ENCODE data around the gene TELO2. TPM values are rescaled to one million over a fixed set of nuclear protein-coding genes. Genes with fewer than 3 reads are reported as not detected.

The TELO2 gene
- total and polyA plus RNA-seq, 2 donors (not counting 1 experiment from before 2014, with no cell fraction given), result 6.3 to 10.9 TPM

GRCh38 chr16:1455190-1456171 lies 37.7 kb upstream of the TELO2 start:
- Histone ChIP-seq H3K9me3 (ENCODE audit: control insufficient read depth, insufficient read depth, low read depth, low read length) (no peaks in the 10 kb centered on the region), H3K27me3 (ENCODE audit: control insufficient read depth, insufficient read depth, low read length) (no peaks in the 10 kb centered on the region), H3K4me2 (ENCODE audit: extremely low read depth, insufficient read depth, low read length) (no peak overlapping the region), H2AFZ (ENCODE audit: low read length) (no peak overlapping the region), H3K9ac (ENCODE audit: insufficient read depth, low read length) (no peak overlapping the region), H3K36me3 (ENCODE audit: control insufficient read depth, insufficient read depth, low read length) (peaks cover 17% of the 10 kb centered on the region), H3K4me3 (replicated peaks in 1 of 4; ENCODE audit: control extremely low read depth in 1 of 4, insufficient read depth in 1 of 4, low read depth in 3 of 4, low read length in 4 of 4) (no peak overlapping the region), H3K79me2 (ENCODE audit: control insufficient read depth, insufficient read depth, low read length) (no peaks in the 10 kb centered on the region), H3K27ac (ENCODE audit: insufficient read depth, low read length) (no peak overlapping the region), H3K4me1 (ENCODE audit: control insufficient read depth, extremely low read depth, insufficient read depth, low read length) (no peaks in the 10 kb centered on the region), H4K20me1 (ENCODE audit: control insufficient read depth, extremely low read depth, insufficient read depth, low read length) (no peaks in the 10 kb centered on the region)
- no peak for DNase-seq (ENCODE audit: low read depth in 2 of 2)
- TF ChIP-seq, protein P1, sequence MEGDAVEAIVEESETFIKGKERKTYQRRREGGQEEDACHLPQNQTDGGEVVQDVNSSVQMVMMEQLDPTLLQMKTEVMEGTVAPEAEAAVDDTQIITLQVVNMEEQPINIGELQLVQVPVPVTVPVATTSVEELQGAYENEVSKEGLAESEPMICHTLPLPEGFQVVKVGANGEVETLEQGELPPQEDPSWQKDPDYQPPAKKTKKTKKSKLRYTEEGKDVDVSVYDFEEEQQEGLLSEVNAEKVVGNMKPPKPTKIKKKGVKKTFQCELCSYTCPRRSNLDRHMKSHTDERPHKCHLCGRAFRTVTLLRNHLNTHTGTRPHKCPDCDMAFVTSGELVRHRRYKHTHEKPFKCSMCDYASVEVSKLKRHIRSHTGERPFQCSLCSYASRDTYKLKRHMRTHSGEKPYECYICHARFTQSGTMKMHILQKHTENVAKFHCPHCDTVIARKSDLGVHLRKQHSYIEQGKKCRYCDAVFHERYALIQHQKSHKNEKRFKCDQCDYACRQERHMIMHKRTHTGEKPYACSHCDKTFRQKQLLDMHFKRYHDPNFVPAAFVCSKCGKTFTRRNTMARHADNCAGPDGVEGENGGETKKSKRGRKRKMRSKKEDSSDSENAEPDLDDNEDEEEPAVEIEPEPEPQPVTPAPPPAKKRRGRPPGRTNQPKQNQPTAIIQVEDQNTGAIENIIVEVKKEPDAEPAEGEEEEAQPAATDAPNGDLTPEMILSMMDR (conservative IDR thresholded peaks at IDR 0.05 in 1 of 2, IDR thresholded peaks at IDR 0.05 in 1 of 2; ENCODE audit: low read depth in 1 of 2, low read length in 2 of 2), result no peak
- TF ChIP-seq EZH2 (IDR thresholded peaks at IDR 0.05; ENCODE audit: low read length, missing control alignments), result no peak

GRCh38 chr16:1456951-1457350 lies 36.2 kb upstream of the TELO2 start:
- H4K20me1 ChIP-seq (ENCODE audit: control insufficient read depth, extremely low read depth, insufficient read depth, low read length), result no peaks in the 10 kb centered on the region
- H2AFZ ChIP-seq (ENCODE audit: low read length), result no peak overlapping the region
- H3K9ac ChIP-seq (ENCODE audit: insufficient read depth, low read length), result no peak overlapping the region
- no peak for DNase-seq (ENCODE audit: low read depth in 2 of 2)
- no peaks in the 10 kb centered on the region for H3K4me1 ChIP-seq (ENCODE audit: control insufficient read depth, extremely low read depth, insufficient read depth, low read length)
- no peaks in the 10 kb centered on the region for H3K79me2 ChIP-seq (ENCODE audit: control insufficient read depth, insufficient read depth, low read length)
- no peaks in the 10 kb centered on the region for H3K27me3 ChIP-seq (ENCODE audit: control insufficient read depth, insufficient read depth, low read length)
- no peaks in the 10 kb centered on the region for H3K9me3 ChIP-seq (ENCODE audit: control insufficient read depth, insufficient read depth, low read depth, low read length)
- H3K27ac ChIP-seq (ENCODE audit: insufficient read depth, low read length), result no peak overlapping the region
- no peak overlapping the region for H3K4me3 ChIP-seq (replicated peaks in 1 of 4; ENCODE audit: control extremely low read depth in 1 of 4, insufficient read depth in 1 of 4, low read depth in 3 of 4, low read length in 4 of 4)
- H3K4me2 ChIP-seq (ENCODE audit: extremely low read depth, insufficient read depth, low read length), result no peak overlapping the region
- TF ChIP-seq, protein P1 (conservative IDR thresholded peaks at IDR 0.05 in 1 of 2, IDR thresholded peaks at IDR 0.05 in 1 of 2; ENCODE audit: low read depth in 1 of 2, low read length in 2 of 2), result no peak
- no peak for TF ChIP-seq EZH2 (IDR thresholded peaks at IDR 0.05; ENCODE audit: low read length, missing control alignments)
- H3K36me3 ChIP-seq (ENCODE audit: control insufficient read depth, insufficient read depth, low read length), result peaks cover 15% of the 10 kb centered on the region

DNA sequence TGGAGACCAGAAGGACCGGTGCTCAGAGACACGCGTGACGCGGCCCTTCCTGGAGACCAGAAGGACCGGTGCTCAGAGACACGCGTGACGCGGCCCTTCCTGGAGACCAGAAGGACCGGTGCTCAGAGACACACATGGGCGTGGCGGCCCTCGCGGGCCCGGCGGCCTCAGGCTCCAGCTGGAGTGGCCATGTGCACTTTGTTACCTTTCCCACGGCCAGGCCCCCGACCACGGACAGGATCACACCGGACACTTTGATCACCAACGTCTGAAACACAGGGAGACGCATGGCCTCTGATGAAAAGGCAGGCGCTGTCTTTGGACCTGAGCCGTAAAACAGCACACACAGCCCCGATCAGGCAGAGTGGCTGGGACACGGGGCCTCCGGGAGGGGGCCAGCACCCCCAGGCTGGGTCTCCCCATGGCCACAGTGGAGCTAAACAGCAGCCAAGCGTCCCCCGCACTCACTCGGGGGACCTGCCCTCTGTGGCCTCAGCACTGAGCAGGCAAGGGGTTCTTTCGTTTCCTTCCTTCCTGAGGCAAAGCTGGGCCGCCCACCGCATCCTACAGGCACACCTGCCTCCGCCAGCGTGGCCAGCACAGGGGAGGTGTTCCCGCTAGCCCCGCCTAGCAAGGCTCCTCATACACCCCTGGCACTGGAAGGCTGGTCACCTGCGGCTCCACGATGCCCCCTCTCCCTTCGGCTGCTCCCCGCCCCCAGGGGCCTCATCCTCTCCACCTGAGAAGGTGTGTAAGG lies 35.5 kb upstream of the TELO2 start:
- Histone ChIP-seq H3K36me3 (ENCODE audit: control insufficient read depth, insufficient read depth, low read length) (peaks cover 15% of the 10 kb centered on the region), H4K20me1 (ENCODE audit: control insufficient read depth, extremely low read depth, insufficient read depth, low read length) (no peaks in the 10 kb centered on the region), H3K9ac (ENCODE audit: insufficient read depth, low read length) (no peak overlapping the region), H3K27me3 (ENCODE audit: control insufficient read depth, insufficient read depth, low read length) (no peaks in the 10 kb centered on the region), H3K4me1 (ENCODE audit: control insufficient read depth, extremely low read depth, insufficient read depth, low read length) (no peaks in the 10 kb centered on the region), H3K9me3 (ENCODE audit: control insufficient read depth, insufficient read depth, low read depth, low read length) (no peaks in the 10 kb centered on the region), H3K79me2 (ENCODE audit: control insufficient read depth, insufficient read depth, low read length) (no peaks in the 10 kb centered on the region), H3K4me2 (ENCODE audit: extremely low read depth, insufficient read depth, low read length) (no peak overlapping the region), H3K27ac (ENCODE audit: insufficient read depth, low read length) (no peak overlapping the region), H3K4me3 (replicated peaks in 1 of 4; ENCODE audit: control extremely low read depth in 1 of 4, insufficient read depth in 1 of 4, low read depth in 3 of 4, low read length in 4 of 4) (no peak overlapping the region), H2AFZ (ENCODE audit: low read length) (no peak overlapping the region)
- no peak for DNase-seq (ENCODE audit: low read depth in 2 of 2)
- TF ChIP-seq EZH2 (IDR thresholded peaks at IDR 0.05; ENCODE audit: low read length, missing control alignments), result no peak
- TF ChIP-seq, protein P1 (conservative IDR thresholded peaks at IDR 0.05 in 1 of 2, IDR thresholded peaks at IDR 0.05 in 1 of 2; ENCODE audit: low read depth in 1 of 2, low read length in 2 of 2), result no peak
